ENCODE results near the gene JAZF1.

DNA sequence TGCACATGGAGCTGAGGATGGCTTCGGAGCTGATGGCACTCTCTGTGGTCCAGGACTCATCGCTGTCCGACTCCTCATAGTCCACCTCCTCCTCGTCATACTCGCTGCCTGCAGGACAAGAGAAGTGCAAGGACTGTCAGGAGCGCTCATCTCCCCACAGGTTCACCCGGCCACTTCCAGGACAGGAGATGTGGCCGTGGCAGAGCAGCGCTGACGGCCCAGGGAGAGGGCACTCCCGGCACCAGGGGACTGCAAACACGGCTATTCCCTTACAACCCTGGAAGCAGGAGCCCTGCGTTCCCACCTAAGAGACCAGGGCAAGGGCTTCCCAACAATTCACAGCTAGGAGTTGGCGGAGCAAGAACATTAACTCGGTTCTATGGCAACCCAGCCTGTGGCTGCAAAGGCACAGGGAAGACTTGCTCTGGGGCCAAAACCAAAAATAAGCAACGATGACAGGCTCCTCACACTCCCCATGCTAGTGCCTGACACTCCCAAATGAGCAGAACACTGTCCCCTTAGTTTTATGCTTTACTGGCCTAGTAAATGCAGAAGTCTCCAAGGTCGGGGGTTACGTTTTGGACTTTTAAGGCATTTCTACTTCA lies 339.7 kb downstream of the JAZF1 start:
- TF ChIP-seq, protein P1, sequence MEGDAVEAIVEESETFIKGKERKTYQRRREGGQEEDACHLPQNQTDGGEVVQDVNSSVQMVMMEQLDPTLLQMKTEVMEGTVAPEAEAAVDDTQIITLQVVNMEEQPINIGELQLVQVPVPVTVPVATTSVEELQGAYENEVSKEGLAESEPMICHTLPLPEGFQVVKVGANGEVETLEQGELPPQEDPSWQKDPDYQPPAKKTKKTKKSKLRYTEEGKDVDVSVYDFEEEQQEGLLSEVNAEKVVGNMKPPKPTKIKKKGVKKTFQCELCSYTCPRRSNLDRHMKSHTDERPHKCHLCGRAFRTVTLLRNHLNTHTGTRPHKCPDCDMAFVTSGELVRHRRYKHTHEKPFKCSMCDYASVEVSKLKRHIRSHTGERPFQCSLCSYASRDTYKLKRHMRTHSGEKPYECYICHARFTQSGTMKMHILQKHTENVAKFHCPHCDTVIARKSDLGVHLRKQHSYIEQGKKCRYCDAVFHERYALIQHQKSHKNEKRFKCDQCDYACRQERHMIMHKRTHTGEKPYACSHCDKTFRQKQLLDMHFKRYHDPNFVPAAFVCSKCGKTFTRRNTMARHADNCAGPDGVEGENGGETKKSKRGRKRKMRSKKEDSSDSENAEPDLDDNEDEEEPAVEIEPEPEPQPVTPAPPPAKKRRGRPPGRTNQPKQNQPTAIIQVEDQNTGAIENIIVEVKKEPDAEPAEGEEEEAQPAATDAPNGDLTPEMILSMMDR (IDR thresholded peaks at IDR 0.05; ENCODE audit: insufficient read depth, low read length) = no peak
- no peak for TF ChIP-seq POLR2AphosphoS5 (IDR thresholded peaks at IDR 0.05; ENCODE audit: low read depth)
- no peak for TF ChIP-seq SPI1 (IDR thresholded peaks at IDR 0.05; ENCODE audit: borderline replicate concordance, low read depth)

Data from HL-60 (cell line).